Activated CD4-positive, CD25-positive, alpha-beta regulatory T cell treated with anti-CD3 and anti-CD28 coated beads, Interleukin-2, amount 50 U/mL, for 24 hours (primary cell): ENCODE measurements around the gene USP24.
A peak's percentile ranks its signal among the peaks of the same experiment; 100 is the strongest.

Source experiments
- ATAC-seq, 2 donors: fragments of 150-1000 bp; cut with Tn5 transposase; one replicate each; pipeline ENCODE4 v1.10.0; 2021; ENCODE audit warnings: mild to moderate bottlenecking in 1 of 2, moderate library complexity in 1 of 2

The USP24 gene

DNA sequence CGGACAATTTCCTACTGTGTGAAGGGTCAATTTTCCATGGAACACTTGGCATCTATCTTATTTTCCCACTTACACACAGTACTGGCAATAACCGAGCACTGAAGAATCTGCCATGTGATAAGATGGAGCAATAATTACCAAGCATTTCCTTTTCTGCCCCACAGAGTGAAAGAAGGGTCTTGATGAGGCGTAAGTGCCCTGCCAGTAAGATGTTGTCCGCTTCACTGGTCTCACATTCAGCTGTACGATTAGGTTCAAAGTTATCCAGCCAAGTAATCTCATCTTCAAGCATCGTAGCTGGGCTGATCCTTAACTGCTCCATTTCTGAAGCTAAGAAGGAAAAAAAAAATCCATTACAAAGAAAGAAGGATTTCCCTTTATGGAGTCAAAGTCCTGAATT lies 108.1 kb downstream of the USP24 start:
- no peak for ATAC-seq

DNA sequence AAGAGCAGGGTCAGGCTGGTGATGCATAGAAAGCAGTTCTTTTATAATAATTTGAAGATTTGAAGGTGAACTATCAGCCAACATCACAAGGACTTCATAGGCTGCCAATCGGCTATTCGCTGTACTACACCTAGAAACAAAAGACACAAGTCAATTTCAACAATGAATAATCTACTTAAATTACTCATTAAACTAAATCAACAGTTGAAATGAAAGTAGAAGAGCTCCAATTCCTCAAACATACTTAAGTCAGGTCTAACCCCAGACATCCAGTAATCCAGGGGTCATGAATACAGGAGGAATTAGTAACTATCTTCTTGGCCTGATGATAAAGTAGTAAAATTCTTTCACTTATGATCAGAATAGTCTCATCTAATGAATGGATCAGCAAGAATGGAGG lies 111.3 kb downstream of the USP24 start:
- ATAC-seq: no peak

DNA sequence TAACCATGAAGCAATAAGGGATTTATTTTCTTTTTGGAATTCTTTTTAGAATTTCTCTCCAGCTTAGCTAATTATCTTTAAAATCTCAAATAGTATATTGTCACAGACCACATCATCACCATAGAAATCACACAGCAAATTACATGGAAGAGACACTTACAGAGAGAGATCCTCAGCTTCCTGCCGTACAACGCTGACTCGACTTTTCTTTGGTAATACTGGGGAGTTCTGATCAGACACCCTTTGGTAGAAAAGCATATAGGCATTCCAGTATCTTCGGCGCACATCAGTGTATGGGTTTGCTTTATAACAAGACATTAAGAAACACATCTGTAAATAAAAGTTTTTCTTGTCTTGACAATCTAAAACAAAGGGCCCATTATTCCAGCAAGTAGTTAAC lies 120.1 kb downstream of the USP24 start:
- no peak for ATAC-seq

DNA sequence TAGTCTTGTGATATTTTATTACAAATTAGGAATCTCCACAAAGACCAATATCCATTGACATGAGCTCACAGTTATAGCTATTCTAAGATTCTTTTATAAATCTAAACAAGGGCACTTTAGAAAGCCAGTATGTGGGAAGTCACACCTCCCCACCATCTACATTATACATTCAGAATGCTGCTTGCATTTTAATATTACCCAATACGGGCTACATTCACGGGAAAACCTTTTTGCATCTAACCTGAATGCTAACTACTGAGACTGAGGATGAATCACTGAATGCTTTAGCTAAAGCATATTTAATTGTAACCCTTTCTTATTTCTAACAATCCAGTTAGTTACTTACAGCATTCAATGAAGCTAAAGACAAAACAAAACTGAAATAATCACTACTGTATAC lies 122.7 kb downstream of the USP24 start:
- ATAC-seq: no peak

DNA sequence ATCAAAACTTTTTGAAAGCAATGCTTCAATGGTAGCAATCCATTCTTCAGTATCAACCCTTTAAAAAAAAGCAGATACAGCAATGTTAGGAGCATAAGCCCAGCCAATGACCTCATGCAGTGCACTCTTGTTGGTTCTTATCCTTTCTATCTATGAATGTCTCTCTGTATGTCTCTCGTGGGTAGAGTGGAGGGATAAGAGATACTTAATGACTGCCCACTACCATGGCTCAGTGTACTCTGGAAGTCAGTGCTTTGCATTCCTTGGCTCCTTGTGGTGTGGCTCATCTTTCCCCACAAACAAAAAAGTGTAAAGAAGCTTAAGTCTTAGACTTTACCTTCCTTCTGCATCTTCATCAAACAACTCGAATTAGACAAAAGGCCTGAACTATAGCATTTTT lies 125.5 kb downstream of the USP24 start:
- ATAC-seq: no peak

DNA sequence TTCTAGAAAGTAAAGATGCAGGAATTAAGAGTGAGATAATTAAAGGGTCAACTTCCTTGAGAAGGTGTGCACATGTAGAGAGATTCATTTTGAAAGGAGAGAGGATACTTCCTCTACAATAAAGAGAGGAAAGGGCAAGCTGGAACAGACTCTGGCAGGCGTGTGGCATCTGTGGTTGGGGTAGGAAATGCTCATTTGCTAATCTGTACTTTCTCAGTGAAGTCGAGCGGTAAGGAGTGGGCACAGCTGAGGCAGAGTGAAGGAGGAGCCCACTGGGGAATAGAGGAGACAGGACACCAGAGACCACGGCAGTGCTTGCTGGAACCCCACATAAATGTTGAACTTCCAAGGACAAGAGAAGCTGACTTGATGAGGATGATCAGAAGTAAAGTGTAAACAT lies 126.8 kb downstream of the USP24 start:
- no peak for ATAC-seq

DNA sequence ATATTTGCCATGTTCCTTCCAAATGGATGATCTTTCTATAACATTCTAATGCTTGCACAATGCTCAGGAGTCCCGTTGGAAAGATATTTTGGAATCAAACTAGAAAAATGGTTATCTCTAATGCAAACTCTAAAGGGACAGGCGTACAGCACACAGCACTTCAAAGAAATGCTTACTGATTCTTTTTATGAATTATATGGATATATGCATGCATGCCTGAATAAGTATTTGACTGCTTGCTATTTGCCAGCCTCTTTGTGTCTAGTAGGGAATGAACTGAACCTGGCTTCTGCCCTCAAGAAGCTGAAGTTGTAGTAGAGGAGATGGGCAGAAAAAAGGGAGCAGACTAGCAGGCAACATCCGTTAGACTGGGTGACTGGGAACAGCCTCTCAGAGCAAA lies 127.7 kb downstream of the USP24 start:
- no peak for ATAC-seq

DNA sequence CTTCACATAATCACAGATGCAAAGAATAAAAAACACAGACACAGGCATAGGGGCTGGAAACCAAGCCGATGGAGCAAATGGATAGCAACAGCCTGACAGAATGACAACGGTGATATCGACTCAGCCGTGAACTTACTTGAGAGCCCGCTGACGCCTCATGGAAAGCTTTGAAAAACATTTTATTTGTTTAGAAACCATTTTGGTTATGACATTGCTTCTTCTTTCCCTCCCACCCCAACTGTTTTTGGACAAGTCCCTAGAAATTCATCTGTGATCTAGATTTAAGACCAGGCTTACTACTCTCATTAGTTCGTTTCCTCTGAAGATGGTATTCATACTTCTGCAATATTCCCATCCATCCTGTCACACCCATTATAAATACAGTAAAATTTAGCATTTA lies 130.9 kb downstream of the USP24 start:
- no peak for ATAC-seq

DNA sequence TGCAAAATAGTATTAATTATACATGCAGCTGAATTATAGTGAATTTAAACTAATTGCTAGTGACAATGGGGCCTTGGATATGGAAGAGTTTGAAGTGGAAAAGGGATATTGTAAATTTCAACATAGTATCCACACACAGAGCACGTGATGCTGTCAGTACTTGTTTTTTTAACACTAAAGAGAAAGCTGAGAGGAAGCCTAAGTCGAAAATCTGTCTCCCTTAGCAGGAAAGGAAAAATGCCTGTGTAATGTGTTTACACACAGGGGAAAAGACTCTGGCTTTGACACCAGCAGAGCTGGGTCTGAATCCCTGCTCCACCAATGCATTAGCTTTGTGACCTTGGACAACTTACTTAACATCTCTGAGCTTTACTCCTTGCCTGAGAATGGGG lies 133.3 kb downstream of the USP24 start:
- no peak for ATAC-seq

DNA sequence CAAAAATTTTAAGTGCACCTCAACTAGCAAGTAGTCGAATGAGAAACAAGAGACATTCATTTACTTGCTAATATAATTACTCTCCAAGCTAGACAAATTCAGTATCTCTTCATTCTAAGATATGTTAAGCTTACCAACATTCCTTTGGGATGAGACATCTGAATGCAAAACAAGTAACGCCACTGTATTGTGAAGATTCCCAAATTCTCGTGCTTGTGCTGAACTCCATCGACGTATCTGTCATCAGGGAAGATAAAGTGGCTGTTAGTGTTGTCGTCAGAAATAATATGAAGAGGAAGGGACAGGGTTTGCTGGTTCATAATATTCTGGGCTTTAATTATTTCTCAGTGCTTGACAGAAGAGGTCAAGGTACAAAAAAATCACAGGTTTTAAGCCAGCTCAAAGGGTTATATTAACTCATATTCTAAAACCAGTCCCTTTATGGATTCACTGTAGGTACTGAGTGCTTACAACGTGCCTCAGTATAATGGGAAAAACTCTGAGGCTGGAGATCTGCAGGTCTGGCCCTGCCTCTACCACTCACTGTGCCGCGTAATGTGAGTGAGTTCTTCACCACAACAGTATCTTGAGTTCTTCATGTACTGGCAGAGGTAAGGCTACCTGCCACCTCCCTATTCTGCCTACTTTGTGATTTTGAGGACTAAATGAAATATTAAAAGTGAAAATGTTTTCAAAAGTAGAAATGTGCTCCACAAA lies 133.8 kb downstream of the USP24 start:
- ATAC-seq: no peak

DNA sequence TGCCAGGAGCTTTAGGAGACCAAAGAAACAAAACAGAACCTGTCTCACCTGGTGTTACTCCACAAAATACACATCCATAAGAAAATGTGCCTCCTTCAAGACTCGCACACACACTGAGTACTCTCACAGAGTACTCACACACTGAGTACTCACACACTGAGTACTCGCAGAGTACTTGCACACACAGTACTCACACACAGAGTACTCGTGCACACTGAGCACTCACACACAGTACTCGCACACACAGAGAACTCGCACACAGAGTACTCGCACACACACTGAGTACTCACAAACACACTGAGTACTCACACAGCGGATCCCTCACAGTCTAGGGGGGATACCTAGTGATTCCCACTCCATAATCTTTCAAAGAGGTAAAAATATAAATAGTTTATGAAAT lies 135.5 kb downstream of the USP24 start:
- no peak for ATAC-seq

DNA sequence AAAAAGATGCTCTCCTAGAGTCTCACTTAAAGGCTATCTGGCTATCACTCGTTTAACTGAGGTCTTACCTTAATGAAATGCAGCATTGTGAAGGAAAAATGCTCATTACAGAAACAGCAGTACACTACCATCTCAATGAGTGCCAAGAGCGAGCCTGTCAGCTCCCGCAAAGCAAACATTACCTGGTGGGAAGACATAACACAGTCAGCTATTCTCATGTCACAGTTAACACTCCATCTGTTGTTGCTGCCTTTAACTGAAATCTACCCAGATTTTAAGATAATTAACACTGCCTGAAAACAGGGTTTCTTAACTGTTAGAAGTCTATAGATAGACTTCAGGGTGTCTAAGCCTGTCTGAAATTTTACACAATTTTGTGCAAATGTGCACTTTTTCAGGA lies 136.7 kb downstream of the USP24 start:
- no peak for ATAC-seq

DNA sequence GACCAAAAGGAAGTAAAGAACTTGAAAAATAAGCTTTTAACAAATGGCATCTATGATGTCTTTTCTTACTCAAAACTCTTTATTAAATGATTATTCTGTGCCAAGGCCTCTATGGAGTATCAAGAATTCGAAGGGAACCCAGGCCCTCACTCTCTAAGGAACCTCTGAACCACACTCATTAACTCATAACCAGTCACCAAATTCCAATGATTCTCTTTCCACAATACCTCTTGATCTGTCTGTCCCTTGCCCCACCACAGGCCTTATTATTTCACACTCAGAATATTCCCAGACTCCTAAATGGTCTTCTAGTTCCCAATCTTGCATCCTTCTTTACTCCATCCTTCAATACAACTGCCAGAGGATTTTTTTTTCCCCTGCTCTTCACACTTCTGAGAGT lies 138.8 kb downstream of the USP24 start:
- no peak for ATAC-seq

DNA sequence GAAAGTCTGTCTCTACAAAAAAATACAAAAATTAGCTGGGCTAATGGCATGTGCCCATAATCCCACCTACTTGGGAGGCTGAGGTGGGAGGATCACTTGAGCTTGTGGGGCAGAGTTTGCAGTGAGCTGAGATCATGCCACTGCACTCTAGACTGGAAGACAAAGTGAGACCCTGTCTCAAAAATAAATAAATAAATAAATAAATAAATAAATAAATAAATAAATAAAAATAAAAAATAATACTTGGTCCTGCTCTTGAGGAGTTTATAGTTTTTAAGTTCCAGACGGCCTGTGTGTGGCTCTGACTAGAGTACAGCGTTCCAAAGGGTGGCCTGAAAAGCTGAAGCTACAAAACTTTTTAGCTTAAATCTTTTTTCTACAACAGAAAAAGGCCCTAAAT lies 140.7 kb downstream of the USP24 start:
- no peak for ATAC-seq

DNA sequence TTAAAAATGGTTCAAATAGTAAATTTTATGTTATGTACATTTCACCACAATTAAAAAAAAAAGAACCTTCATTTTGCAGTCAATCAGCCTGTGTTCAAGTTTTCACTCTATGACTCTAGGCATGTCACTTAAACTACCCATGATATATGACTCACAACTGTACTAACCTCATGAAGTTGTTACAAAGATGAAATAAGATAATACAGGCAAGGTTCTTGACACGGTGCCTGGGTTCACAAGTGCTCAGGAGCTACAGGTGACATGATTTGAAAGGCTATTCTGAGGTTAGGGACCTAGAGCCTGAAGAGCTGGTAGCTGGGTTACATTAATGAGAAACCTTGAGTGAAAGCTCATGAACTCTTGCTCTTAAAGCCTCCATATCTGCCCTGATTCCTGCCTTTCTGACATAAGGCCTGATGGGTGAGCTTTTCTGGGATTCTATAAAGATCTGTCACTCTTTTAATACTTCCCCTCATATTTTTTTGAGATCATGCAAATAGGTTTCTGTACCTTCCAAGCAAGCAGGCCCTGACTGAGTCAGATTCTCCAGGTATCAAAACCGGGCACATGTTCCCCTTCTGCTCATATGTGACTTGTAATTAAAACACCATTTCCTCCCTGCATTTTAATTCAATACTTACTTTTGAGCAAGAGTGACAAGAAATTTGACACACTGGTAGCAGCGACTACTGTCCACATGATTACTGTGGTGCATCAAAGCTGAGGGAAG lies 141.8 kb downstream of the USP24 start:
- ATAC-seq: peak; percentile 95 to 96

DNA sequence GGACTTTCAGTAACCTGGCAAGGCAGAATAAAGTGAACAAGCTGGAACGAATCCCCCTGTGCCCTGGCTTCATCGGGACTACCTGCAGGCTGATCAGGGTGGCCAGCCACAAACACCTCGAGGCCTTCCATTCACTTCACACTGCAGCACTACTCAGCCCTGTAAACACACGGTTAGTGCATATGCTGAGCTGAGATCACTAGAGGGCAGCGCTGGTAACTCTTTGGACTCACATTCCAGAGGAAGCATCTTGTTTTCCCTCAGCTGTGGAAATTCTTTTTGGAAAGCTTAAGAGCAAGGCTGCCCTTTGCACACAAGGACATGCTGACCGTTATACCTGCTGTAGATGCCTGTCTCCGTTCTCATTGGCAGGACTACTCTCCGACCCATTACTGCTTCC lies 143.7 kb downstream of the USP24 start:
- ATAC-seq: no peak

DNA sequence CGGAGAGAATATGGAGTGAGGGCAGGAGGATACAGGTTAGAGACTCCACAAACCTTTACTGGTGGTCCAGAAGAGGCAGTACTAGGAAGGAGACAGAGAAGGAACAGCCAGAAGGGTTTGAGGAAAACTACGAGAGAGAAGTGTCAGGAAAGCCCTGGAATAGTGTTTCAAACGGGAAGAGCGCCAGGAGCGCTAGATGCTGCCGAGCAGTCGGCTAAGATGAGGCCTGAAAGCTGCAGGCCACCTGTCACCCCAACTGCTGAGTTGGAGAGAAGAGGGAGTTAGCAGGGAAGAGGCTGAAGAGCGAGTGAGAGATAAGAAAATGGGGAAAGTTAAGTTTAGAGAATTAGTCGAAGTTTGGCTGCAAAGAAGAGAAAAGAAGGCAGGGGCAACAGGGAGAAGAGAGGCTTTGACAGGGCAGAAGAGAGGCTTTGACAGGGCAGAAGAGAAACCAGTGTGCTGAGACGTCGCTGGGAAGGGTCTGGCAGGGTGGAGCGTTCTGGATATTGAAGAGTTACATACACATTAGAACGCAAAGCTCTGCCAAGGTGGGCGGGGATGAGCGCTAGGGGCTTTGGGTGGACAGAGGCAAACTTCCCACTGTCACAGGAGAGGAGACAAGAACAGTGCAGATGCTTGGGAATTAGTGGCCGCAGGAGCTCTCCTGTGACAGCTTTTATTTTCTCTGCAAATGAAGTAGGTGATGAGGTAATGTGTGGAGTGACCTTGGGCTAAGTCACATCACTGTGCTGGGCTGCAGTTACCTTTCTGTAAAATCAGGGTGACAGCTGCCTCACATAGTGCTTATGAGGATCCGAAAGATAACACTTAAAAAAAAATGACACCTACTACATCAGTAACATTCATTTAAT lies 144.6 kb downstream of the USP24 start:
- ATAC-seq: no peak

DNA sequence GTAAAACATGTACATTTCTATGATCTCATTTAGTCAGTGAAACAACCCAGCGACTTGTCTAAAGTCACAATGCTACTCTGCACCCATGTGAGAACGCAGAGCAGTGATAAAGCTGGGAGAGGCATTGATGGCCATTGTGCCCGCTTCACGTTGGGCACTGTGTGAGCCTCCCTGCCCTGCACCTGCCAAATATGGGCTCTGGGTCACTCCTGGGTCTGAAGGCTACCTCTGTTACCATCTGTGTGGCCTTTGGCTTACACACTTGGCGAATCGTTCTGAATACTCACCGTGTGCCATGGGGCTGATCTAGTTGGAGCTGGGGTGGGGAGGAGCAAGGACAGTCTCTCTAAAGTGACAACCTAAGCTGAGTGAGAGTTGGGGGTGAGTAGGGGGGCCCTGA lies 145.9 kb downstream of the USP24 start:
- ATAC-seq: no peak

DNA sequence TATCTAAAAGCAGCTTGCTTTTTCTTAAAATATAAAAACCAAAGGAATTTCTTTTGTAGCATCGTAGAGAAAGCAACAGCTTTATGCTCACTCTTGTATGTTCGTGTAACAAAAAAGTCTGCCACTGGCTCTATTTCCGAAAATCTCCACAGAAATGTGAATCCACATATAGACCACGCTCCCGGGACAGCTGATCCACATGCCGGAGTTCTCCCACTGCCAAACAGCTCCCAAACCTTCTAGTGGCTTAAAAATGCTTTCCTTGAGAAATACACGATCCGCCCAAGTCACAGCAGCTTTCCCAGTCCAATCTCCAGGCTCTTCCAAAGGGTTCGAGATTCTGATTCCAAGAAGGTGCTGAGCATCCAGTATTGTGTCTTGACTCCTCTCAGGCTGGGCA lies 146.5 kb downstream of the USP24 start:
- no peak for ATAC-seq

DNA sequence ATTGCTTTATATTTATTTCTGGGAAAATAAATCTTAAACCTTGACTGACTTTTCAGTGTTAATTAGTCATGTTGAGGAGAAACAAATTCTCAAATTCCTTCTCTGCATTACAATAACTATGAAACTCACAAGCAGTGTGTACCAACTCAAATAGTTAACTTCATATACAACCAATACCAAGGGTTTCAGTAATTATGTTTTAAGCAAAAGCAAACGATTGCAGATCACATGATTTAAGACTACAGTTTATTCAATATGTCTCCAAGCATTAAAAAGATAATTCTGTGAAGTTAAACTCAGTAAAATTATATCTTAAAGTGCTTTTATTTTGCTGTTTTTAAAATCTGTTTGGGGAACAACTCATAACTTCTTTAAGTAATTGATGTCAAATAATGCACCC lies 147.2 kb downstream of the USP24 start:
- no peak for ATAC-seq

DNA sequence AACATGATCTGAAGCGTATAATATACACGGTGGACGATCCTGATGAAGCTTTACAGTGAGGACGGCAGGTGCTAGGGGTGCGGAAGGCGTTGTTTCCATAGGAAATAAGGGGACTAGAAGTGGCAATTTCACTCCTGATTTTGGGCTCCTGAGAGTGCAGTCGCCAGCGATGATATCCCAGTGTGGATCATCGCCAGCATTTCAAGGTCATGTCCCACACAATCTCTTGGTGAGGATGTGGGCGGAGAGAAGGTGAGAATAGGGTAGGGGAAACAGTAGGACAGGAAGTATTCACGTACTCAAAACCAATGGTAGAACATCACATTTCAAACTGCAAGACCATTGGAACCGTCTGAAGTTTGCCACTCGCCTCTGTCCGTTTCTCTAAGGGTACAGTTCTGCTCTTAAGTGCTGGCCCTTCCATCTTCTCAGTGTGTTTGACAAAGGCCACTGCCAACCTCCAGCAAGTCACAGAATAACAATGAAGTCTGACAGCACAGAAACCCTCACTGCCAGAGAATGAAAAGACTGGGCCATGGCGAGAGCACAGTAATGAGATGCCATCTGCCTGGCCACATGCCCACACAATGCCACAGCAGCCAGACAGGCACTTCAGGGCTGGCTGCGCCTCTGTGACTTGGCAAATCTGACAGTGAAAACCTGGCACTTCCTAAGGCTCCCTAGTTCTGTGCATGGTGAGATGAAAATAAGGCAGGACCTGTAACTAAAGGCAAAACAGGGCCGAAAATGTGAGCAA lies 148.0 kb downstream of the USP24 start:
- no peak for ATAC-seq

DNA sequence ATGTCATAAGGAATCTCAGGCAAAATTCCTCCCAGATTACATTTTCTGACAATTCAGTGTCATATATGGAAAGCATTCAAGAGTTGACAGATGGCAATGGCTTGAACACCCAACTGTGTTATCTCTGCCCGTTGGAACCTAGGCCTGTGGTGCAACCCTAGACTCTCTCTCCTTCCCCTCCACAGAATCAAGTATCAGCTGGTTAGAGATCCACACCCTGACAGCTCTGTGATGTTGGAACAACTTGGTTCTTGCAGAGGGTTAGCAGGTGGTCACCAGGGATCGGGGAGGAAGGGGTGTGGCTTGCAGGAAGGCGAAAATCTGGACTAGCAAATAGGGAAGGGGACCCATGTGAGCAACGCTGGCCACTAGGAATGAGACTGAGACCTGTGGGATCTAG lies 149.5 kb downstream of the USP24 start:
- ATAC-seq: no peak

DNA sequence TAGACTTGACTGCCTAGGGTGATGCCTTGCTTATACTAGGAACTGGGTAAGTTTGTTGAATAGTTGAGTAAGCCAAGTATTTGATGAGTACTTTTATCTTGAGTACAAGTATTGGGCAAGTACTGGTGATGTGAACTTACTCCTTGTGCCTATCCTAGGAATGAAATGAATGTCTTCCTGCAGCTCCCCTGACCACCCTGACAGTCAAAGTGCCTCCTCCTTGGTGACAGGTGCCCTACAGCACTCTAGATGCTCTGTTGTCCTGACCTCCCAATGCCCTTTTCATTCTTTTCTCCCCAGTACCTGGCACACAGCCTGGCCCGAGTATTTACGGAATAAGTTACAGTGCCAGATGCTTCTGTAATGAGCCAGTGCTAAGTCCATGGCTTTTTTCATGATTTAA lies 150.3 kb downstream of the USP24 start:
- no peak for ATAC-seq
